Retinal pigment epithelial cell (primary cell): Measurements from ENCODE around the gene VANGL2.

Experiments
- DNase-seq: peaks from one replicate; pipeline ENCODE4 v3.0.0-alpha.2; 2010; ENCODE audit warnings: low read depth
- H3K4me3 ChIP-seq: 2 replicates; pipeline ENCODE4 v1.5.1; 2011; ENCODE audit warnings: mild to moderate bottlenecking, low read length, control low read depth, moderate library complexity
- TF ChIP-seq, protein P1 (sequence below): conservative IDR thresholded peaks from 2 replicates; pipeline ENCODE4 v1.5.1; 2011; ENCODE audit warnings: low read depth, low read length, control low read depth, inconsistent platforms

The VANGL2 gene

DNA sequence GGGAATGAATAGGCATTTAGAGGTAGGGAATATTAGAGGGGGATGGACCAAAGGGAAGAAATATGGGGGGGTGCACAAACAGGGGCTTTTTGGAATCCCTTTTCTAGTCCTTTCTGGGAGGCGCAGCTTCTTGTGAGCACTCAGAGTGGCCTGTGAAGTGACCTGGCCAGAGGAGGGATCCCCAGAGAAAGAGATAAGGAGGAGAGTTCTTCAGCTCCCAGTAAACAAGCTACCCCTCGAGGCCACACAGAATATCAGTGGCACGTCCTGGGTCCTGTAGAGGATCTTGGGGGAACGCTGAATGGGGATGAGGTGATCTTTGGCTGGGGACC is 19.4 kb downstream of the VANGL2 start:
- DNase-seq: no peak
- no peak overlapping the region for H3K4me3 ChIP-seq
- TF ChIP-seq, protein P1, sequence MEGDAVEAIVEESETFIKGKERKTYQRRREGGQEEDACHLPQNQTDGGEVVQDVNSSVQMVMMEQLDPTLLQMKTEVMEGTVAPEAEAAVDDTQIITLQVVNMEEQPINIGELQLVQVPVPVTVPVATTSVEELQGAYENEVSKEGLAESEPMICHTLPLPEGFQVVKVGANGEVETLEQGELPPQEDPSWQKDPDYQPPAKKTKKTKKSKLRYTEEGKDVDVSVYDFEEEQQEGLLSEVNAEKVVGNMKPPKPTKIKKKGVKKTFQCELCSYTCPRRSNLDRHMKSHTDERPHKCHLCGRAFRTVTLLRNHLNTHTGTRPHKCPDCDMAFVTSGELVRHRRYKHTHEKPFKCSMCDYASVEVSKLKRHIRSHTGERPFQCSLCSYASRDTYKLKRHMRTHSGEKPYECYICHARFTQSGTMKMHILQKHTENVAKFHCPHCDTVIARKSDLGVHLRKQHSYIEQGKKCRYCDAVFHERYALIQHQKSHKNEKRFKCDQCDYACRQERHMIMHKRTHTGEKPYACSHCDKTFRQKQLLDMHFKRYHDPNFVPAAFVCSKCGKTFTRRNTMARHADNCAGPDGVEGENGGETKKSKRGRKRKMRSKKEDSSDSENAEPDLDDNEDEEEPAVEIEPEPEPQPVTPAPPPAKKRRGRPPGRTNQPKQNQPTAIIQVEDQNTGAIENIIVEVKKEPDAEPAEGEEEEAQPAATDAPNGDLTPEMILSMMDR: no peak

DNA sequence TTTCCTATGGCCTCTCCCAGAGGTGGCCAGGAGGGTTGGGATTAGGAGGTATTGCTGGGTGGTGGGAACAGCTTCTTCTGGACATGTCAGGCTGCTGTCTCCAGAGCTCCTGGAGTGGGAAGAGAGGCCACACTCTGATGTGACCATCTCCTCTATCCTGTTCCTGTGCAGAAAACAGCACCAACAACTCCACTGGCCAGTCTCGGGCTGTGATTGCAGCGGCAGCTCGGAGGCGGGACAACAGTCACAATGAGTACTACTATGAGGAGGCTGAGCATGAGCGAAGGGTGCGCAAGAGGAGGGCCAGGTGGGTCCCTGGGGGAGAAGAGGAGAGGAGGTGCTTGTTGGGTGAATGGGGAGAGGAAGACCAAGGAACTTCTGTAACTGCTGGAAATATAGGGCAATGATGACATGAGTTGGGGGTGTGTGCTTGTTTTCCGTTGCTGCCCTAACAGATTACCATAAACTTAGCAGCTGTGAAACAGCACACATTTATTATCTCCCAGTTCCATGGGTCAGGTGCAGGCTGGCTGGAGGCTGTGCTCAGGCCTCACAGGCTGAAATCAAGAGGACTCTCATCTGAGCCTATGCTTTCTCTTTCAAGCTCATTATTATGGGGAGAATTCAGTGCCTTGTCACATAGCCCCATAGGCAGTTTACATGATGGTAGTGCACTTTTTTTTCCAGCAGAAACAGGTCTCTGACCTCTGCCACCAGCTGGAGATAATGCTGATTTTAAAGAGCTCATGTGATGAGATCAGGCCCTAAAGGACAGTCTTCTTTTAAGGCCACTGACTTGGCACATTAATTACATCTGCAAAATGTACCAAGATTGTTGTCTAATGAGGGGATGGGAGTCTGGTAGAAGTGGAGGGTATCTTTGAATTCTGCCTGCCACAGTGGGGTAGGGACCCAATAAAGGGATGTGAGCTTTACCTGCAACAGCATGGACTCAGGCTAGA is 20.8 kb downstream of the VANGL2 start:
- TF ChIP-seq, protein P1: no peak
- no peak overlapping the region for H3K4me3 ChIP-seq

DNA sequence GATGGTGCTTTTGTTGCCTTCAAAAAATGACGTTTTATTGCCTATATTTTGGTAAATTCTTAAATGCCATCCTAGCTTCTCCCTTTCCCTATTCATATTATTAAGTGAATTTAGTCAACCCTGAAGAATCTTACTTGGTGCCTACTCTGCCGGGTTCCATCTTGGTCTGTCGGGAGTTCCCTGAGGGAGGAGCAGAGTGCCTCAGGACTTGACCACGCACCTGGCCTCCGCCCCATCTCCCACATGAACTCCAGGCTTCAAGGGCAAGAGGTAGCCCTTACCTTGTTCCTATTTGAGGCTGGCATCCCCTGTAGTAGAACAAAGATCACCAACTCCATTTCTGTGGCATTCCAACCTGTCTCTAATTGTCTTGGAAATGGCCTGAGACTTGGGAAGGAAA is 21.5 kb downstream of the VANGL2 start:
- H3K4me3 ChIP-seq: no peak overlapping the region
- DNase-seq: no peak
- TF ChIP-seq, protein P1: no peak

More for the DNA sequence above, 20.8 kb downstream of the VANGL2 start:
- no peak for DNase-seq

DNA sequence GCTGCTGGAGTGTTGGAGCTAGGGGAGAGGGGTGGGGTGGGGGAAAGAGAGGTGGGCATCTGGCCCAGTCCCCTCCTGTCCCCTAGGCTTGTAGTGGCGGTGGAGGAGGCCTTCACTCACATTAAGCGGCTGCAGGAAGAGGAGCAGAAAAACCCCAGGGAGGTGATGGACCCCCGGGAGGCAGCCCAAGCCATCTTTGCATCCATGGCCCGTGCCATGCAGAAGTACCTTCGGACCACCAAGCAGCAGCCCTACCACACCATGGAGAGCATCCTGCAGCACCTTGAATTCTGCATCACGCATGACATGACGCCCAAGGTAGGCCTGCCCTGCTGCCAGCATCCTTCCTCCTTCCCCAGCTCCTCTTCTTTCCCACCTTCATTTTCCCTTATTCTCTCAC is 23.6 kb downstream of the VANGL2 start:
- DNase-seq: no peak
- H3K4me3 ChIP-seq: no peak overlapping the region
- TF ChIP-seq, protein P1: no peak

DNA sequence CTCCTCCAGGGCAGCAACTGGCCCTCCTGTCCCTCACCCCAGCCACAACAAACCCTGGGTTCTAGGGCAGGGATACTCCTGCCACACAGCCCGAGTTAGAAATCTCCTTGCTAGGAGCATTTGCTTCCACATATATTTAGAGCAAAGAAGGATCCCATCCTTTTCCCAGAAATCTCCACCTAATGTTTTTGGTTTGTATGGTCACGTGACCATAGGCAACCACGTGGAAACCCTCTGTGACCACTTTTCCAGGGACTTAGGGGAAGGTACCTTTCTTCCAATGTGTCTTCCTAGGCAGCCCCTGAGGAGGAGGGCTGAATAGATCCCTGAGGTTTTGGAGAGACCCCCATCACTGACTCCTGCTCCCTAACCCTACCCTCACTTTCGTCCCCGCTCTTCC is 25.5 kb downstream of the VANGL2 start:
- no peak overlapping the region for H3K4me3 ChIP-seq
- TF ChIP-seq, protein P1: no peak
- no peak for DNase-seq

DNA sequence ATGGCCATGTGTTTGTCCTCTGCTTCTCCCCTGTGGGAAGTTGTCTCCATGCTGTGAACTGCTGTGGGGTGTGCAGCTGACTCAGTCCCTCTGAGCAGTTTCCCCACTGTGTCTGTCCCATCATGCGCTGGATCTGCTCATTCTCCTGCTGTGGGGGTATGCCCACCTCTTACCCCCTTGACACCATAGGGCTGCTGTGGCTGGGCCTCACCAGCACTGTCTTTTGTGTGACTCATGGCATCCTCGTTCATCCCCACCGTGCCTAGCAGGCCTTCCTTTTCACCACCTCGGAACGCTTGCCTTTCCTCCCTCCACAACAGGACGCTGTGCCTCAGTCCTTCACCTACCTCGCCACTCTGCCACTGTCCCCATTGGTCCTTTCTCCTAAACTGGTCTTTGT is 27.3 kb downstream of the VANGL2 start:
- no peak for DNase-seq
- TF ChIP-seq, protein P1: no peak
- H3K4me3 ChIP-seq: no peak overlapping the region

DNA sequence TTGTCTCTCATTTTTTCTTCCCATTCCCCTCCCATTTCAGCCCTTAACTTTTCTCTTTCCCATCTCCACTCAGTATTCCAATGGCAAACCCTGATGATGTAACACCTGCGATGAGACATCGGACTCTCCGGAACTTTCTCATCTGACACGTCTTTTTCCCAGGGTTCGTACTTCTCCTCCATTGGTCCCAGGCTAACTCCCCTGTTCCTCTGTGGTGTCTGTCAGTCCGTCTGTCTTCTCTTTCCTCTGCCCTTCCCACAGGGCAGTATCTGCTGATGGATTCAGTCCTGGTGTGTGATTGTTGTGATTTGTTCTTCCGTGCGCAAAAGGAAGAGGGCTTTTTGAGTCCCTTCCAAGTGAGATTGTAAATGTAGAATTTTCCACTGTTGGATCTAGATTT is 27.7 kb downstream of the VANGL2 start:
- DNase-seq: no peak
- no peak overlapping the region for H3K4me3 ChIP-seq
- TF ChIP-seq, protein P1: no peak
